Measurements from ENCODE around the gene ETFDH.

ETFDH gene

DNA sequence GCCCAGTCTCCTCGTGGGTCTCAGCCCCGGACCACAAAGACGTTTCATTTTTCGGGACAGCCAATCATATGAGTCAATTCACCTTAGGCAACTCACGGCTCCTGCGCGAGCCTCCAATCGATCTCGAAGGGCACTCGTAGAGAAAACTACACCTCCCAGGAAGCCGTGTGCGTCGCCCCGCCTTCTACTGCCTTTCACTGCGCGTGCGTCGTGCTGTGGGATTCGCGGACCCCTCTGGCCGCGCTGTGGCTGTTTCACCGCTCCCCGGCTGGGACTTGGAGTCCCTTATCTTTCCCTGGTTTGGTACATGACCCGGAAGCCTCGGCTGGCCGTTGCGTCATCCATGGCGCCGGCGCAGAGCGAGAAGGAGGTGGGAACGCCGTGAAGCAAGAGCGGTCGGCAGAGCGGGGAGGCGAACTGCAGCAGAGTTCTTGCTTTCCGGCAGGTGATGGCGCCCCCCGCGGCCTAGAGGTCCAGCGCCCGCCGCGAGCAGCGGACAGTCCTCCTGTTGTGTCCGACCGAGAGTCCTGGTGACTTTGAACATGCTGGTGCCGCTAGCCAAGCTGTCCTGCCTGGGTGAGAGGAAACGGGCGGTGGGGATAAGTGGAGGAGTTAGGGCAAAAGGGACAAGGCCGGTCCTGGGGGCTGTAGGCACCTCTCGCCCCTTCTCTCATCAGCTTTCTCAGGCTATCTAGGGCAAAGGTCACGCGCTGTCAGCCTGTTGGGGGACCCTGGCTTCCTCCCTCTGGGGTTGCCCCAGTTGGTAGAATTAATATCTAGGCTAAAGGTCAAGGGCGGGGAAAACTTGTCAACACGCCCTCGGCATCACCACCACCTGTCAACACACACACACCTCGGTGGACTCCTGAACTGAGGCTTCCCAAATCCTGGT, at the start of gene ETFDH:
ETFDH (plus strand) TSS at position 382 of the 892 bp plus-strand sequence; CDS start at position 543, 161 bp downstream.
- peak; percentile 100 for DNase-seq

- DNase-seq, result peak; percentile 86
Measured at GRCh38 chr4:158624889-158625478, 47.1 kb upstream of the ETFDH start.

DNA sequence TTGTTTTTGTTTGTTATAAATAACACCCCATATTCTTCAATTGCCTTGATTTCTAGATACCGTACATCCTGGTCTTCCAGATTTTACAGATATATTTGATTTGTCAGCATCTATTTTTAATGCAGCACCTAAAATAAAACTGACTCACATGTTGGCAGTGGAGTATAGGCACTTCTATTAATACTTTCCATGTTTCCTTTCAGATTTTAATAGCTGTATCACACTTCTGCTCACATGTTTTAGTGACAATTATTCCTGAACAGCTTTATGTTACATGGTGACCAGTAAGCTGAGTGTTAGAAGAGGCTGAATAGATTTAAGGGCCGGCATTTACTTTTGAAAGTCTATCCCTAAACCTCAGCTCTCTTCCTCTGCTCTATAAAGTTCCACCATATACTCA, 46.6 kb upstream of the ETFDH start:
- no peak for DNase-seq

DNA sequence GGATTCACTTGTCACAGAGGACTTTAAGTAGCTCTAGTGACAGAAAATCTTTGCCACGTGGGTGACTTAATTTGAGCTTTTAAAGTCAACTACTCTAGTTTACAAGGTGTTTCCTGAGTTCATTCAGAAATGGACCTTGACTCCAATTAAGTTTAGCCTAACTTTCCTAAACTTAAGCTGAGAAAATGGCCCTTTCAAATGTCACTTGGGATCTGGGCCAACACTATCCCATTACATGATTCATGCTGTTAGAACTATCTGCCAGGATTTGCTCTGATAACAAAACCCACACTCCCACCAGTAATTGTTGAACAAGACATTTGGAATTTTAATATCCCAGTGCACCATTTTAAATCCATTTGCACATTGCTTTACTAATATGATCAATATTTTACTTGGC, 41.2 kb upstream of the ETFDH start:
- DNase-seq, result no peak

- DNase-seq, result no peak
Measured at GRCh38 chr4:158636619-158637018, 35.5 kb upstream of the ETFDH start.

GRCh38 chr4:158644356-158644755, 27.7 kb upstream of the ETFDH start:
- no peak for DNase-seq

DNA sequence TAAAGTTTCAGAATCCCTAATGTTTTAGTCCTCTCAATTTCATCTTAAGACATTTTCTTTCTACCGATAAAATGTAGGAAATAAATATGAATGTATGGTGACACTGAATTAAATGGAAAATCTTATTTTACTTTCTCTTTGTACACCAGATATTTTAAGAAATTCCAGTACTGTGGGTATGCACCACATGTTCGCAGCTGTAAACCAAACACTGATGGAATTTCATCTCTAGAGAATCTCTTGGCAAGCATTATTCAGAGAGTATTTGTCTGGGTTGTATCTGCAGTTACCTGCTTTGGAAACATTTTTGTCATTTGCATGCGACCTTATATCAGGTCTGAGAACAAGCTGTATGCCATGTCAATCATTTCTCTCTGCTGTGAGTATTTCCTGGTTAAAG, 27.3 kb upstream of the ETFDH start:
- no peak for DNase-seq

DNA sequence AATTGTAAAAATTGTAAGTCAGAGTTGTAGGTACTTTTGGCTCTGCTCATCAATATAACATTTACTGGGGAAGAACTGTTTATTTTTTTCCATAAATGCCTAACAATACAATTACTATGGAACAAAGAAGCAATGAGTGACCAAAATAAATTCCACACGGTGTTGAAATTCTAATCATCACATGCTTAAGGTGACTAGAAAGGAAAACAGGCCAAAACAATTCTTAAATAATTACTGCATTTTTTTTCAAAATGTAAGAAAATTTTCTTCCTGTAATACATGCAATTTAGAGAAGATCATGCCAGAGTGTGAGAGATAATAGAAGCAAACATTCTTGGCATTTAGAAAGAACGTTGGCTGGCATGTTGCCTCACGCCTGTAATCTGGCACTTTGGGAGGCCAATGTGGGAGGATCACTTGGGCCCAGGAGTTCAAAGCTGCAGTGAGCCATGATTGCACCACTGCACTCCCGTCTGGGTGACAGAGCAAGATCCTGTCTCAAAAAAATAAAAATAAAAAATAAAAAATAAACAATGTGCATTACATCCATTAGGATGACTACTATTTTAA, 22.9 kb upstream of the ETFDH start:
- no peak for DNase-seq

DNA sequence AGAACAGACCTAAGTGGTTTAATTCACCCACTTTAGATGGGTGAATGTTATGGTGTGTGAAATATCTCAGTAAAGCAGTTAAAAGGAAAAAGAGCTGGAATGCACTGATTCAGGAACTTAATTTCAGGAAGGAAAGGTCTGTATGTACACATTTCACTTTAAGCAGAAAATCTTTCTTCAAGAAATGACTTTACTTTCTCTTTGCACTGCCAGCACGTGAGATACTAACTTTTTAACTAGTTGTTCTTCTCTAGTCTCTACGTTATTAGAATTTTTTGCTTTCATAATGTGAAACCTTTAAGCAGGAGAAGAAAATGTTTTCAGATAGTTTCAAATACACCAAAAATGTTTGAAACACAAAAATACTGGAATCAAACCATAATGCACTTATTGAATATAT, 19.2 kb upstream of the ETFDH start:
- no peak for DNase-seq

DNA sequence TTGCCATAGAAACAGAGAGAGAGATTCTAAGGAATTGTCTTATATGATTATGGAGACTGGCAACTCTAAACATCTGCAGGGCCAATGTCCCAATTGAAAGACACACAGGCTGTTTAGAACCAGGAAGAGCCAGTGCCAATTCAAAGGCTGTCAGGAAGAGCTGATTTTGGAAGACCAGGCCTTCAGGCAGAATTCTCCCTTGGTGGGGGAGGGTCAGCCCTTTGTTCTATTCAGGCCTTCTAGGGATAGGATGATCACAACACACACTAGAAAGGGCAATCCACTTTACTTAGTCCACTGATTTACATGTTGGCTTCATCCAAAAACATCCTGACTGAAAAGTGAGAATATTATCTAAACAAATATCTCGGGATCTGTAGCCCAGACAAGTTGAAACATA, 15.7 kb upstream of the ETFDH start:
- DNase-seq, result no peak

DNA sequence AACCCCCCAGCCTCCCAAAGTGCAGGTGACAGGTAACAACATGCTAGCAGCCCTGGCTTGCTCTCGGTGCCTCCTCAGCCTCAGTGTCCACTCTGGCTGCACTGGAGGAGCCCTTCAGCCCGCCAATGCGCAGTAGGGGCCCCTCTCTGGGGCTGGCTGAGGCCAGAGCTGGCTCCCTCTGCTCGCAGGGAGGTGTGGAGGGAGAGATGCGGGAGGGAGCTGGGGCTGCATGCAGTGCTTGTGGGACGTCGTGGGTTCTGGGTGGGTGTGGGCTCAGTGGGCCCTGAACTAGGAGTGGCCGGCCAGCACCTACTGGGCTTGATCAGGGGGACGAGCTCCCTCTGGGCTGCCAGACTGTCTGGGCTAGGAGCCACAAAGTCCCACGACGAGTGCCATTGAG, 14.8 kb upstream of the ETFDH start:
- DNase-seq, result no peak

DNA sequence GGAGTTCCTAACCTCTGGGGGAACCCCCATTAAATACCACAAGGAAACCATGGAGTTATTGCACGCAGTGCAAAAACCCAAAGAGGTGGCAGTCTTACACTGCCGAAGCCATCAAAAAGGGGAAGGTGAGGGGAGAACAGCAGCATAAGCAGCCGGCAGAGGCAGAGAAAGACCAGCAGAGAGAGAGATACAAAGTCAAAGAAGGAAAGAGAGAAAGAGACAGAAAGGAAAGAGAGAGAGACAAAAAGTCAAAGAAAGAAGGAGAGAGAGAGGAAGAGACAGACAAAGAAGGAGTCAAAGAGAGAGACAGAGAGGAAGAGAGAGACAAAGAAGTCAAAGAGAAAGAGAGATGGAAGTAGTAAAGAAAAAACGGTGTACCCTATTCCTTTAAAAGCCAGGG, 8.8 kb upstream of the ETFDH start:
- peak; percentile 75 for DNase-seq

DNA sequence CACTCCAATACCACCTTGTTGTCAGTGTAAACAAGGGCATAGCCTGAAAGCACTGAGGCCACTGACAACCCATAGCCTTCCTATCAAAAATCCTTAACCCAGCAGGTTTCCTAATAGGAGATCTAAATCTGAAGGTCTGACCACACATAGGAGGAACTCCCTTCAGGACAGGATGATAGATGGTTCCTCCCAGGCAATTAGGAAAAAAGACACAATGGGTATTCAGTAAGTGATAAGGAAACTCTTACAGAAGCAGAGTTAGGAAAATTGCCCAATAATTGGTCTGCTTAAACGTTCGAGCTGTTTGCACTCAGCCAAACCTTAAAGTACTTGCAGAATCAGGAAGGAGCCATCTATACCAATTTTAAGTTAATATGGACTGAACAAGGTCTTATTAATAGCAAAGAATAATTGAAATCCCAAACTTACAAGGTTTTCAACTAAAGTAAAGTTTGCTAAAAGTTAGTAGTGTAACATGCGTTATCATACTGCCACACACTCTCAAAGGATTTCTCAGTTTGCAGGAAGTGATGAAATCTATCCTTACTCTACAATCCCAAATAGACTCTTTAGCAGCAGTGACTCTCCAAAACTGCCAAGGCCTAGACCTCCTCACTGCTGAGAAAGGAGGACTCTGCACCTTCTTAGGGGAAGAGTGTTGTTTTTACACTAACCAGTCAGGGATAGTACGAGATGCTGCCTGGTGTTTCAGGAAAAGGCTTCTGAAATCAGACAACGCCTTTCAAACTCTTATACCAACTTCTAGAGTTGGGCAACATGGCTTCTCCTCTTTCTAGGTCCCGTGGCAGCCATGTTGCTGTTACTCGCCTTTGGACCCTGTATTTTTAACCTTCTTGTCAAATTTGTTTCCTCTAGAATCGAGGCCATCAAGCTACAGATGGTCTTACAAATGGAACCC, 8.1 kb upstream of the ETFDH start:
- peak; percentile 83 for DNase-seq

- DNase-seq, result no peak
Measured at GRCh38 chr4:158664806-158665205, 7.3 kb upstream of the ETFDH start.

- DNase-seq, result no peak
Measured at GRCh38 chr4:158666892-158667291, 5.2 kb upstream of the ETFDH start.

DNA sequence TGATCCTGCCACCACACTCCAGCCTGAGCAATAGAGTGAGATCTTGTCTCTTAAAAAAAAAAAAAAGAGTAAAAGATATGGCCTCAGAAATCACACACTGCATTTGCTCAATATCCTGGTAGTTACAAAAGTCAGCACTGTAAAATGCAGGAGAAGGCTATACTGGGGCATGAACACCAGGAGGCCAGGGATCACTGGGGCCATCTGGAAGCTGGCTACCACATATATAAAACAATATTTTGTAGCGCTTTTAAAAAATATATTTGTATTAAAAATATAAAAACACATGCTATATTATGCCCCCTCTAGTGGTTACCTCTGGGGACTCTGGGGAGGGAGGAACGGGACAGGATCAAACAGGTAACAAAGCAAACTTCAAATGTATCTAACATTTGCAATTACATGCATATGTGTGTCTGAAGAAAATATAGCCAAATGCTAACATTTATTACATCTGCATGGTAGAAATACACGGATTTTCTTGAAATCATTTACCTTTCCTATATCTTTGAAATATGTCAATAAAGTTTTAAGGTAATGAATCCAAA, 4.4 kb upstream of the ETFDH start:
- peak; percentile 83 for DNase-seq

- DNase-seq, result no peak
Measured at GRCh38 chr4:158669310-158669709, 2.8 kb upstream of the ETFDH start.

DNA sequence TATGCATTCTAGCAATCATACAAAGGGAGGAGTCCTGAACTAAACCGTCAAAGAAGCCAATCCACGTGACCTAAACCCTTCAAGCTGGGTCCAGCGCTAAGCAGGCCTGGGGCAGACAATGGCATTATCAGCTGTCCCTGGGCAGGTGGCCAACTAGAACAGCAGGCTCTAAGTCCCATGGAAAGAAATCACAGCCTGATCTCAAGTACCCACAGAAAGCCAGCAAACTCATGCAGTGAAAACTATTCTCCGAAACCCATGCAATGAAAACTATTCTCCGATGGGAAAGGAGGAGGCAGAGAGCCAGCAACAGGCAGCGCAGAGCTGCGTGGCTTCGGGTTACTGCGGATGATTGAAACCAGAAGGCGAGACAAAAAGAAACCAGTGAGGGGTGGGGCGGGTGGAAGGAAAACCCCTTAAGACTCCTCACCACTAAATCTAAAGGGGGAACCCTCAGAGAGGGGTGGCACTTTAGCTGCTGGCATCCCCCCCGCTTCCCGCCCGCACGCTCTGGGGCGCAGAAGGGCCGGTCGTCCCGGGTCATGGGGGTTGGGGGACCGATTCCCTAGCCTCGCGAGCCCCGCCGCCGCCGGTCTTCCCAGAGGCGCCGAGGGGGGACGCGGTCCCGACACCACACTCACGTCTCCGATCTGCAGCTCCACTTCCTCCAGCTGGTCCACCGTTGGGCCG, 976 bp upstream of the ETFDH start:
- DNase-seq, result peak; percentile 91

- no peak for DNase-seq
Measured at GRCh38 chr4:158671665-158671914, 506 bp upstream of the ETFDH start, which contains the start of gene C4orf46. TSS of gene C4orf46 (minus strand) at chr4:158671887. CDS start at chr4:158671801, 86 bp downstream.

GRCh38 chr4:158673633-158674032, 1.5 kb downstream of the ETFDH start:
- no peak for DNase-seq

DNA sequence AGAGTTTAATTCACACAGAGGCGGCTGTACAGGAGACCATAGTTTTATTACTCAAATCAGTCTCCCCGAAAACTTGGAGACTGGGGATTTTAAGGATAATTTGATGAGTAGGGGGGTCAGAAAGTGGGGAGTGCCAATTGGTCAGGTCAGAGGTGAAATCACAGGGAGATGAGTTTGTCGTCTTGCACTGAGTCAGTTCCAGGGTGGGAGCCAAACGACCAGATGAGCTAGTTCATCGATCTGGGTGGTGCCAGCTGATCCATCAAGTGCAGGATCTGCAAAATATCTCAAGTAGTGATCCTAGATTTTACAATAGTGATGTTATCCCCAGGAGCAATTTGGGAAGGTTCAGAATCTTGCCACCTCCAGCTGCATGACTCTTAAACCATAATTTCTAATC, 4.0 kb downstream of the ETFDH start:
- DNase-seq, result no peak

- DNase-seq, result no peak
Measured at GRCh38 chr4:158678767-158679166, 6.7 kb downstream of the ETFDH start.
